GM12878 (cell line): ENCODE measurements around the gene NFKBIE. TPM values are rescaled to one million over a fixed set of nuclear protein-coding genes. Genes with fewer than 3 reads are reported as not detected.

Experiments
- ATAC-seq: fragments of 200-7000 bp; cut with Tn5 transposase; 3 replicates; pipeline ENCODE4 v1.9.1; 2020; ENCODE audit warnings: mild to moderate bottlenecking, moderate library complexity
- BruUV-seq: library from RNA; stranded (reverse); fragments of 400-500 nt; replicated peaks from 2 replicates; lab custom pipeline; 2021; lab: Mats Ljungman, UMichigan
- CTCF ChIA-PET: fragments of 300-600 bp; sonication (Branson Sonifier 250); formaldehyde crosslinking; extraction: SDS; loops from one replicate; lab custom pipeline; 2021; ENCODE audit warnings: inconsistent platforms; lab: Yijun Ruan, JAX
- POLR2A ChIA-PET: fragments of 350-600 bp; formaldehyde crosslinking; extraction: SDS; loops from one replicate; lab custom pipeline; 2021; ENCODE audit warnings: inconsistent platforms; lab: Charles Lee
- RAD21 ChIA-PET: fragments of 300-600 bp; sonication (Branson Sonifier 250); formaldehyde crosslinking; loops from one replicate; lab custom pipeline; 2023; ENCODE audit warnings: antibody characterized with exemption; ENCODE audit not compliant: unreplicated experiment; lab: Charles Lee
- SMC1A ChIA-PET: fragments of 300-600 bp; sonication (Branson Sonifier 250); formaldehyde crosslinking; loops from one replicate; lab custom pipeline; 2023; ENCODE audit not compliant: unreplicated experiment, uncharacterized antibody; lab: Charles Lee
- DNase-seq: peaks from one replicate; pipeline ENCODE4 v3.0.0-alpha.2; 2011; ENCODE audit warnings: low read depth, low spot score
- FAIRE-seq: peaks from 3 replicates; lab custom pipeline; 2011; peaks lifted over from hg19 to GRCh38; lab: Jason Lieb, UNC
- H2AFZ ChIP-seq: 2 replicates; pipeline ENCODE4 v1.6.0; 2011; ENCODE audit warnings: low read depth, low read length, control low read depth; ENCODE audit not compliant: control insufficient read depth
- H3K27ac ChIP-seq: 2 replicates; pipeline ENCODE4 v1.5.1; 2011; ENCODE audit warnings: control low read depth; ENCODE audit not compliant: control insufficient read depth, insufficient read depth
- H3K27me3 ChIP-seq, 2 experiments: replicated peaks in 1 of 2; 2 replicates each; pipeline versions ENCODE4 v1.6.0 to v1.6.1; 2011; ENCODE audit warnings: low read length in 1 of 2; ENCODE audit not compliant: control insufficient read depth in 2 of 2, insufficient read depth in 2 of 2
- H3K36me3 ChIP-seq, 2 experiments: 2 replicates each; pipeline ENCODE4 v1.5.1; 2011; ENCODE audit warnings: low read length in 1 of 2; ENCODE audit not compliant: control insufficient read depth in 2 of 2, insufficient read depth in 2 of 2
- H3K4me1 ChIP-seq: 2 replicates; pipeline ENCODE4 v1.6.1; 2011; ENCODE audit warnings: mild to moderate bottlenecking, low read length, moderate library complexity, mixed read lengths; ENCODE audit not compliant: control insufficient read depth, insufficient read depth
- H3K4me2 ChIP-seq: 2 replicates; pipeline ENCODE4 v1.6.0; 2011; ENCODE audit warnings: control low read depth; ENCODE audit not compliant: control insufficient read depth, insufficient read depth
- H3K4me3 ChIP-seq: fragments of 200-600 bp; sonication (generic); 2 replicates; pipeline ENCODE4 v1.5.1; 2016
- H3K79me2 ChIP-seq: 2 replicates; pipeline ENCODE4 v1.6.0; 2011; ENCODE audit warnings: low read length; ENCODE audit not compliant: control insufficient read depth, insufficient read depth
- H3K9ac ChIP-seq: 2 replicates; pipeline ENCODE4 v1.8.0; 2011; ENCODE audit warnings: low read length, control low read depth, mixed read lengths; ENCODE audit not compliant: control insufficient read depth, insufficient read depth
- H3K9me3 ChIP-seq: replicated peaks from 3 replicates; pipeline ENCODE4 v1.5.1; 2011; ENCODE audit warnings: mild to moderate bottlenecking, low read length; ENCODE audit not compliant: control insufficient read depth, insufficient read depth
- H4K20me1 ChIP-seq: 2 replicates; pipeline ENCODE4 v1.6.0; 2011; ENCODE audit not compliant: control insufficient read depth, insufficient read depth
- CBFB ChIP-seq: IDR thresholded peaks from 2 replicates; pipeline ENCODE4 v1.6.1; 2016; ENCODE audit warnings: antibody characterized with exemption, low read depth
- CHD4 ChIP-seq: fragments of 200-600 bp; sonication (generic); IDR thresholded peaks from 2 replicates; pipeline ENCODE4 v1.6.1; 2016; ENCODE audit warnings: mild to moderate bottlenecking
- CREB1 ChIP-seq: IDR thresholded peaks from 2 replicates; pipeline ENCODE4 v1.6.1; 2012; ENCODE audit warnings: low read depth, mild to moderate bottlenecking, inconsistent platforms
- IKZF1 ChIP-seq: fragments of 450-650 bp; conservative IDR thresholded peaks from 2 replicates; pipeline ENCODE4 v1.6.1; 2017; ENCODE audit warnings: antibody characterized with exemption, mild to moderate bottlenecking
- NR2F1 ChIP-seq: fragments of 450-650 bp; conservative IDR thresholded peaks from 2 replicates; pipeline ENCODE4 v1.6.1; 2017; ENCODE audit warnings: mild to moderate bottlenecking
- POU2F2 ChIP-seq: IDR thresholded peaks from 3 replicates; pipeline ENCODE4 v1.6.1; 2011; ENCODE audit warnings: low read depth, mild to moderate bottlenecking, low read length, borderline replicate concordance
- RCOR1 ChIP-seq: conservative IDR thresholded peaks from 2 replicates; pipeline ENCODE4 v1.6.1; 2012; ENCODE audit warnings: low read depth, low read length, improper control_type of control experiment
- SMARCA5 ChIP-seq: fragments of 450-650 bp; IDR thresholded peaks from 2 replicates; pipeline ENCODE4 v1.6.1; 2017; ENCODE audit warnings: mild to moderate bottlenecking
- SP1 ChIP-seq: IDR thresholded peaks from one replicate; pipeline ENCODE4 v1.6.1; 2011; ENCODE audit warnings: low read depth, low read length
- SUPT20H ChIP-seq: IDR thresholded peaks from 2 replicates; pipeline ENCODE4 v1.6.1; 2011; ENCODE audit warnings: low read depth, mild to moderate bottlenecking, low read length, moderate library complexity, borderline replicate concordance; ENCODE audit not compliant: control insufficient read depth
- TCF3 ChIP-seq: IDR thresholded peaks from 2 replicates; pipeline ENCODE4 v1.6.1; 2012; ENCODE audit warnings: low read depth, mild to moderate bottlenecking, low read length, borderline replicate concordance; ENCODE audit not compliant: insufficient read depth
- WGBS: methylation state at CpG from one replicate; pipeline ENCODE4 v1.1.6; 2016; ENCODE audit warnings: low lambda C conversion rate; ENCODE audit not compliant: insufficient replicate concordance, insufficient coverage; ENCODE audit errors: missing lambda C conversion rate; 5-methylcytosine and 5-hydroxymethylcytosine counted together
- in situ Hi-C: fragments of 300-500 bp; cut with MboI; formaldehyde crosslinking; loops from 9 replicates; pipeline ENCODE4 v1.14.3; 2018; ENCODE audit warnings: mixed read lengths
- intact Hi-C: fragments of 100-400 bp; cut with micrococcal nuclease; formaldehyde crosslinking; loops from one replicate; pipeline ENCODE4 v1.14.2; 2022; ENCODE audit not compliant: unreplicated experiment
- polyA plus RNA-seq, 11 experiments: library from polyadenylated mRNA; depleted of rRNA in 4 of 11; unstranded in 6 of 11; stranded (reverse) in 5 of 11; fragments of >200 nt; fragmentation: Nextera tagmentation in 4 of 11; fragmentation: Illumina TruSeq in 1 of 11; extraction: Ambion mirVana in 4 of 11; extraction: Trizol in 1 of 11; gene quantifications; 1 replicate in 1 of 11; 2 replicates in 10 of 11; pipeline versions ENCODE4 v1.2.1 to v1.2.3, GENCODE V29; 2011 to 2016; ENCODE audit warnings: inconsistent platforms in 2 of 11, missing spikeins in 2 of 11, low read depth in 1 of 11
- total RNA-seq, 4 experiments: library from RNA; depleted of rRNA in 3 of 4; stranded (reverse); fragments of >200 nt in 3 of 4; fragmentation: Illumina TruSeq in 1 of 4; extraction: Trizol in 1 of 4; gene quantifications; 2 replicates each; pipeline versions ENCODE4 v1.2.1 to v1.2.3, GENCODE V29; 2013 to 2021
- TF ChIP-seq, protein P1 (sequence below): fragments of 450-650 bp; IDR thresholded peaks from 2 replicates; pipeline ENCODE4 v1.6.1; 2017; ENCODE audit warnings: antibody characterized with exemption, mild to moderate bottlenecking, moderate library complexity
- TF ChIP-seq, protein P2 (sequence below): fragments of 450-650 bp; conservative IDR thresholded peaks from 2 replicates; pipeline ENCODE4 v1.6.1; 2017; ENCODE audit warnings: mild to moderate bottlenecking, moderate library complexity

The NFKBIE gene
- total and polyA plus RNA-seq, 10 of the 15 experiments (the other 5 are each of a cell fraction or from before 2014, with no cell fraction given): 10.4 to 106 (median 38.8) TPM

DNA sequence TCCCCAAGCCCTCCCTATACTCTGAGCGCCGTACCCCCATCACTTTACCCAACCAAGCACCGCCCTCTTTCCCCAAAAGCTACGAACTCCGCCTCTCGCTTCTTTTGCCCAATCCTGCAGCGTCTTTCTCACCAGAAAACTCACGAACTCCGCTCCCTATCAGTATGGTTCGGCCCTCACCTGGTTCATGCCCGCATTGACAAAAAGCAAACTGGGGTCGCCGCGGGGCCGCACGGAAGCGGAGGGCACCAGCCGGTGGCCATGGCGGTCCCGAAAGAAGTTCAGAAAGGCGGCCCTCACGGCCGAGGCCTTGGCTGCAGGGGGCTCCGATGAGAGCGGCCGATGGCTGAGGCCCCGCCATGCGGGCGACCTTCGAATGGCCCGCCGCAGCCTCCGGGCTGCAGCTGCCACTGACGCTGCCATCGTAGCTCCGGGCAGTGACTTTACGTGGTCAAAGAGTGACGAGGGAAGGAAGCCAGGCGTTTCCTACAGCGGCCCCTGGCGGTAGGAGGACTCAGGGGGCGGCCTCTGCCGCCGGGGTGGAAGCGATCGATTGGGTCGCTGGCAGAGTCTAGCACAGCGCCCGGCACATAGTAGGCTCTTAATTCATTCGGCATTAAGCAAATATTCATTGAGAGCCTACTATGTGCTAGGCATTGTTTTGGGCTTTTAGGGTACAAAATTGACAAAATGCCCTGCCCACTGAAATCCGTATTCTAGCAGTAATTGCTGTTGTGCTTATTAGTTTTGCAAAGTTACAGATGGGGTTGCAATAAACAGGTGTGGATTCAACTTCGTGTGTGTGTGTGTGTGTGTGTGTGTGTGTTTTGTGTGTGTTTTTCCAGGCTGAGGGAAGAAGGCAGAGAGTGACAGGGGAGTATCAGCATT is 47.8 kb upstream of the NFKBIE start, which contains the start of gene AARS2:
Gene AARS2 (minus strand): TSS at position 447 of the 888 bp plus-strand sequence. CDS start 24 bp downstream, at position 423.
- intact Hi-C loops: loop anchor here (2.0 kb wide), 1 partner anchor 48 kb away; the partner anchor contains the start of gene NFKBIE
- in situ Hi-C loops: no loop called here
- BruUV-seq: no TSS peak
- 3% methylated on average over 52 of the region's 52 CpGs for WGBS
- ChIA-PET CTCF (interaction anchor here (0.5 to 2.8 kb wide), 25 partner anchors 9 to 704 kb away, joined by 3 to 34 read pairs (median 5); partner anchors contain the start of genes CDC5L and HSP90AB1), SMC1A (interaction anchor here (0.5 to 2.7 kb wide), 2 partner anchors 45 to 121 kb away, joined by 3 to 11 read pairs; no protein-coding TSS in a partner anchor), POLR2A (no interaction called here), RAD21 (interaction anchor here (1.0 kb wide), 1 partner anchor 45 kb away, joined by 3 read pairs; no protein-coding TSS in a partner anchor)
- no peaks in the 10 kb centered on the region for H4K20me1 ChIP-seq
- peak within 1 kb of the TSS; percentile 80 for H3K9ac ChIP-seq
- H3K27me3 ChIP-seq: no peaks in the 10 kb centered on the region; a peak in 1 of 4 replicates
- peak within 1 kb of the TSS; percentile 97 for H3K4me3 ChIP-seq
- FAIRE-seq (peak; percentile 87), ATAC-seq (peak; percentile 96), DNase-seq (peak; percentile 49)
- peaks cover 5% of the 10 kb centered on the region for H3K4me1 ChIP-seq
- peaks cover 11% of the 10 kb centered on the region for H3K79me2 ChIP-seq
- peak within 1 kb of the TSS; percentile 72 for H2AFZ ChIP-seq
- H3K36me3 ChIP-seq: peaks cover 4 to 14% of the 10 kb centered on the region in 2 experiments
- no peaks in the 10 kb centered on the region for H3K9me3 ChIP-seq
- peak within 1 kb of the TSS; percentile 67 for H3K27ac ChIP-seq
- H3K4me2 ChIP-seq: peak within 1 kb of the TSS; percentile 81
- TF ChIP-seq CBFB: peak; percentile 81
- peak; percentile 84 for TF ChIP-seq SP1
- TF ChIP-seq, protein P1, sequence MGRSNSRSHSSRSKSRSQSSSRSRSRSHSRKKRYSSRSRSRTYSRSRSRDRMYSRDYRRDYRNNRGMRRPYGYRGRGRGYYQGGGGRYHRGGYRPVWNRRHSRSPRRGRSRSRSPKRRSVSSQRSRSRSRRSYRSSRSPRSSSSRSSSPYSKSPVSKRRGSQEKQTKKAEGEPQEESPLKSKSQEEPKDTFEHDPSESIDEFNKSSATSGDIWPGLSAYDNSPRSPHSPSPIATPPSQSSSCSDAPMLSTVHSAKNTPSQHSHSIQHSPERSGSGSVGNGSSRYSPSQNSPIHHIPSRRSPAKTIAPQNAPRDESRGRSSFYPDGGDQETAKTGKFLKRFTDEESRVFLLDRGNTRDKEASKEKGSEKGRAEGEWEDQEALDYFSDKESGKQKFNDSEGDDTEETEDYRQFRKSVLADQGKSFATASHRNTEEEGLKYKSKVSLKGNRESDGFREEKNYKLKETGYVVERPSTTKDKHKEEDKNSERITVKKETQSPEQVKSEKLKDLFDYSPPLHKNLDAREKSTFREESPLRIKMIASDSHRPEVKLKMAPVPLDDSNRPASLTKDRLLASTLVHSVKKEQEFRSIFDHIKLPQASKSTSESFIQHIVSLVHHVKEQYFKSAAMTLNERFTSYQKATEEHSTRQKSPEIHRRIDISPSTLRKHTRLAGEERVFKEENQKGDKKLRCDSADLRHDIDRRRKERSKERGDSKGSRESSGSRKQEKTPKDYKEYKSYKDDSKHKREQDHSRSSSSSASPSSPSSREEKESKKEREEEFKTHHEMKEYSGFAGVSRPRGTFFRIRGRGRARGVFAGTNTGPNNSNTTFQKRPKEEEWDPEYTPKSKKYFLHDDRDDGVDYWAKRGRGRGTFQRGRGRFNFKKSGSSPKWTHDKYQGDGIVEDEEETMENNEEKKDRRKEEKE: no peak
- TF ChIP-seq CHD4: no peak
- peak; percentile 54; the same call in 1 of the 2 replicates for TF ChIP-seq TCF3
- peak; percentile 98; the same call in 1 of the 2 replicates for TF ChIP-seq SMARCA5
- peak; percentile 95 for TF ChIP-seq CREB1
- TF ChIP-seq RCOR1: no peak
- TF ChIP-seq, protein P2, sequence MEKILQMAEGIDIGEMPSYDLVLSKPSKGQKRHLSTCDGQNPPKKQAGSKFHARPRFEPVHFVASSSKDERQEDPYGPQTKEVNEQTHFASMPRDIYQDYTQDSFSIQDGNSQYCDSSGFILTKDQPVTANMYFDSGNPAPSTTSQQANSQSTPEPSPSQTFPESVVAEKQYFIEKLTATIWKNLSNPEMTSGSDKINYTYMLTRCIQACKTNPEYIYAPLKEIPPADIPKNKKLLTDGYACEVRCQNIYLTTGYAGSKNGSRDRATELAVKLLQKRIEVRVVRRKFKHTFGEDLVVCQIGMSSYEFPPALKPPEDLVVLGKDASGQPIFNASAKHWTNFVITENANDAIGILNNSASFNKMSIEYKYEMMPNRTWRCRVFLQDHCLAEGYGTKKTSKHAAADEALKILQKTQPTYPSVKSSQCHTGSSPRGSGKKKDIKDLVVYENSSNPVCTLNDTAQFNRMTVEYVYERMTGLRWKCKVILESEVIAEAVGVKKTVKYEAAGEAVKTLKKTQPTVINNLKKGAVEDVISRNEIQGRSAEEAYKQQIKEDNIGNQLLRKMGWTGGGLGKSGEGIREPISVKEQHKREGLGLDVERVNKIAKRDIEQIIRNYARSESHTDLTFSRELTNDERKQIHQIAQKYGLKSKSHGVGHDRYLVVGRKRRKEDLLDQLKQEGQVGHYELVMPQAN: peak; percentile 98
- peak; percentile 85 for TF ChIP-seq IKZF1
- TF ChIP-seq NR2F1: peak; percentile 66
- peak; percentile 88 for TF ChIP-seq POU2F2
- TF ChIP-seq SUPT20H: no peak
